GM21360 (cell line): ENCODE measurements around the gene TNFAIP2.

ENCODE experiments used
- ATAC-seq: cut with Tn5 transposase; IDR thresholded peaks from one replicate; pipeline ENCODE4 v1.9.1; 2021; ENCODE audit warnings: mild to moderate bottlenecking, moderate library complexity; ENCODE audit not compliant: unreplicated experiment

Gene TNFAIP2

DNA sequence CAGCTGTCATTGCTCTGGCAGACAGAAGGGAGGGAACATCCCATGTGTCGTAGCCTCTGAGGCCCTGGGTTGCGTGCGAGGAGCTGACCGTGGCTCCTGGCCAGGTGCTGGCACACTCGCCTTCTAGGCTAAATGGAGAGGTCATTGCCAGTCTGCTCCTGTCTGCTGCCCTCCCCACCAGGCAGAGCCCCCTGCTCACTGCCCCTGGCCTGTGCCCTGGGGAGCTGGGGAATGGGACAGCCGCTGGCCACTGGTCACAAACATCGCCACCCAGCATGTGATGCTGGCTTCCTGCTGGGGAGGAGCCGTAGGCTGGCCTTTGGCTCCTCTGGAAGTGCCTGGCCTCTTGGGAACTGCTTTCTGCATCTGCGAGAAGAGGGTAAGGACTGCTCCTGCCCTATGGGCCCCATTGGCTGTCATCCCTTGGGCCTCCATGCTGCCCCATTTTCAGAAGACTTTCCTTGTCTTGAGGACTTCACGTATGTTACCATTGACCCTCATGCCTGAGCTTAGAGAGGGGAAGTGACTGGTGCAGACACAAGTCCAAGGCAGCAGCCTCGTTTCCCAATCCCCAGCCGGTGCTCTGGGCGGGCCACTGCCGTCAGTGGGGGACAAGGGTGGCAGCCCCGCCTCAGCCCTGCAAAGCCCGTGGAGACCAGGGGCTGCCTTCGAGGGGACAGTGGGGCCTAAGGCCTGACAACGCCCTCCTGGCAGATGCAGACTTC is 2.0 kb upstream of the TNFAIP2 start:
- no peak for ATAC-seq

DNA sequence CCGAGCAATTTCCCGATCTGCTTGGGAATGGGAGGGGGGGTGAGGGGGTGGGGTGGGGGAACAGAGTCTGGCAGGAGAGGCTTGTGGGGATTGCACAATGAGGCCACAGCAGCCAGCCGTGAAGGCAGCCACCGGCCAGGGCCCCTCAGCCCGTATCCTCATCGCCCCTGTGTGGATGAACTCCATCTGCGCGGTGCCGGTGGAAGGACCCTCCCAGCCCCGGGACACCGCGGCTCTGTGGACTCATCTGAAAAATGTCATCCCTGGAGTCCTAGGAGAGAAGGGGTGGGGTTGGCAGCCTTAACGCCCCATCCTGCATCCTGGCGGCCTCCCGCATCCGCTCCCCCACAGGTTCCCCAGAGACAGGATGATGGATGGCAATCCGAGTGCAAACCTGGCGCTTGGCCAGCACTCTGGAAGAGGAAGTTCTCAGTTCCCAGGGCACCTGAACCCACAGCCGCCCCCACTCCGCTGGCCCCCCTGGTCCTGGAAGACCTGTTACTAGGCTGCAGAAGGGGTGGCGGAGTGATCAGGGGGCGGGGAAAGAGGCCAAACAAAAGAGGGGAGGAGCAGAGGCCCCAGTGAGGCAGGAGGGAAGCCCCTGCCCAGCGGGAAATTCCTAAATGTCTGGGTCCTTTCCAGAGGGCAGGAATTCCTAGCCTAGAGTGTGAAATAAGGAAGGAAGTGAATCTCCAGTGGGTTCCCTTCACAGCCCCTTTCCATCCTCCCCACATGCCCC is 1.2 kb upstream of the TNFAIP2 start:
- ATAC-seq: no peak

DNA sequence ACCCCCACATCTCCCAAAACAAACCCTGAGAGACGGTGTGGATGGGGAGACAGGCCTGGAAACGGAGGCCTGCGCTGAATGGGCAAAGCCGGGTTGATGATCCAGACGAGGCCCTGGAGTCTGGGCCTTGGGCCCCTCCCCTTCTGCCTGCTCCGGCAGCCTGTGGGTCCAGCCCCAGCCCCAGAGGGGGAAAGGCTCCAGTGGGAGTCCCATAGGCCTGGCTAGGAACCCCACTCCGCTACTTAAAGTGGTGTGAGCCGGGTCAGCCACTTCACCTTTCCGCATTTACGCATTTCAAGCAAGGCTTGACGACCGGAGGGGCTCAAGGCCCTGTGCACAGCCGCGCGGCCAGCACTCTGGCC is 695 bp upstream of the TNFAIP2 start:
- no peak for ATAC-seq

DNA sequence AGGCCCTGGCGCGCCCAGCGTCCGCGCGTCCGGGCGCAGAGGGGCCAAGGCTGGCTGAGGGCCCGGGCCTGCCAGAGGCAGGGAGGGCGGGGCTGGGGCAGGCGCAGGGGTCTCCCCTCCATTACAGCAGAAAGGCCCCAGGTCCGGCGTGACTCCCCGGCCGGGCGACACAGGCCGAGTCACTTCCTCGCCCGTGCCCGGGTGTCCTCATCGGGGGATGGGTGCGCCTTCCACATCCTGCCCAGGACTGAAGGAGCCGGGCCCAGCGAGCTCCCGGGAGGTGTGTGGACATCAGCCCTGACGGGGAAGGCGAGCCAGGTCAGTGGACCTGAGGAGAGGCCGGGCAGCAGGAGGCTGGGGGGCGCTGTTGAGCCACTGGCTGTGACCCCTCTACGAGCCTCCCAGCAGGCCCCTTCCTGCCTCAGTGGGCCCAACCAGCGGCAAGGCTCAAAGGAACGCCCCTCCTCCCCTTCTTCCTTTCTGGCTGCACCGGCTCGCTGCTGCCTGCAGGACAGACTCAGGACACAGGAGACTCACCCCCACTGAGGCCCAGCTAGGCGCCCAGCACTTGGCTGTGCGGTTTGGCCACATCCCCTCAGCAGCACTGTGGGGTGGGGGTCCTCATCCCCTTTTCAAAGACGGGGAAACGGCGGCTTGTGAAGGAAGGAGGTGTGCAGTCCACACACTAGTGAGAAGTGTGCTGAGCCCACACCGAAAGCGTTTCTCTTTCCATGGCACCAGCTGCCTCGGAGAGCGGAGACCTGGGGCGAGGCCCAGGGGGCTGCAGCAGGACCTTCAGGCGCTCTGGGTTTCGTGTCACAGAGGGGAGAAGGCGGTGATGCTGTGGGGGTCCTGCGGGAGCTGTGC is 606 bp downstream of the TNFAIP2 start:
- ATAC-seq: no peak

DNA sequence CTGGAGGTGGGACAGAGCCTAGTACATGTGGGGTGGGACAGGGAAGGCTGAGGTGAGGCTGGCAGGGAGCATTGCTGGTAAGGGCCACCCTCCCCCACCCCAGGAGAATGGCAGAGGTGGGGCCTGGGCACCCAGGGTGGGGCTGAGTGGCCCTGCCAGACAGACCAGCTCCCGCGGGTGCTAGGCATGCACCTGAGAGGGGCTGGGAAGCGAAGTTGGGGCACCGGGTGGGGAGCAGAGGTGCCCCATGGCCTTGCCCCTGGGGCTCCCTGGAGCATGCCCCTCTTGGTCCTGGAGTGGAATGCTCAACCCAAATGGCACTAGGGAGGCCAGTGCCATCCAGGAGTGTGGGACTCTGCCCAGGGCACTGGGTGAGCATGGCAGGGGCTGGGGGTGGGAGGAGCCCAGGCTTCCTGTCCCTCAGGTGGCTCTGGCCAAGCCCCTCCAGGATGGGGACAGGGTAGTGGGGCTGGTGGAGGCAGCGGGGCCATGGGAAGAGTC is 1.3 kb downstream of the TNFAIP2 start:
- no peak for ATAC-seq

DNA sequence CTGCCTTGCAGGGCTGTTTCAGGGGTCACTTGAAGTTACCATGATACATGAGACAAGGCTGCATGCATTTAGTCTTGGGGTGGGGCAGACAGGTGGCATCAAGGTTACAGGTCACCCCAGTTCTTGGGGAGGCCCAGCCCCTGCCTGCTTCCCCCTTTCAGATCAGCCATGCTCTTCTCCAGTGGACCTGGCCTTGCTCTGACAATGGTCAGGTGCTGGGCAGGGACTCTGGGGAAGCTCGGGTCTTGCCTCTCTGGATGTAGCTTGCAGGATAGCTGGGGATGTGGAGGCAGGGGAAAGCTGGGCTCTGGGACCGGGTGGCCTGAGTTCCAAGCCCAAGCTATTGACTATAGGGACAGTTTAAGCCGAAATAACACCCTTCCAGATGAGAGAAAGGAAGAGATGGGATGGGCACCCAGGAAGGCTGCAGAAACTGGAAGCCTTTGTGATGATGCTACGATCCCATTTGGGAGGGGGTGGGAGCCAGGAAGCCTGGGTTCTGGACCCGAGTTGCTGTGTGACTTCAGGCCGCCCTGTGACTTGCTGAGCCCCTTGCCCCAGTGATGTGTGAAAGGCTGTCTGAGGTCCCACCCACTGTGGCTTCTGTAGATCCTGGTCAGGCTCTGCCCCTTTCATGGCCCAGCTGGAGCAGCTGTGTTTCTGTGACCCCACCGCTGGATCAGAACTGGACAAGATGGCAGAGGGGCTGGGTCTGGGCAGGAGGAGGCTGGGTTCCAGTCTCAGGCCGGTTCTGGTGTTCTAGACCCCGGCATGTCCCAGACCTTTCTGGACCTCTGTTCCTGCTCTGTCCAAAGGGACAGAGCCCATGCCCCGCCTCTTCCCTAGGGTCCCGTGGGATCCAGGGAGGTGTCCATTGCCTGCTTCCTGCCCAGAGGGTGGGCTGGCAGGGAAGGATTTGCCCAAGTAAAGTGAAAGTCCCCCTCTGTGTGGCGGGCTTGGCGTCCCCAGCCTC is 2.1 kb downstream of the TNFAIP2 start:
- no peak for ATAC-seq

DNA sequence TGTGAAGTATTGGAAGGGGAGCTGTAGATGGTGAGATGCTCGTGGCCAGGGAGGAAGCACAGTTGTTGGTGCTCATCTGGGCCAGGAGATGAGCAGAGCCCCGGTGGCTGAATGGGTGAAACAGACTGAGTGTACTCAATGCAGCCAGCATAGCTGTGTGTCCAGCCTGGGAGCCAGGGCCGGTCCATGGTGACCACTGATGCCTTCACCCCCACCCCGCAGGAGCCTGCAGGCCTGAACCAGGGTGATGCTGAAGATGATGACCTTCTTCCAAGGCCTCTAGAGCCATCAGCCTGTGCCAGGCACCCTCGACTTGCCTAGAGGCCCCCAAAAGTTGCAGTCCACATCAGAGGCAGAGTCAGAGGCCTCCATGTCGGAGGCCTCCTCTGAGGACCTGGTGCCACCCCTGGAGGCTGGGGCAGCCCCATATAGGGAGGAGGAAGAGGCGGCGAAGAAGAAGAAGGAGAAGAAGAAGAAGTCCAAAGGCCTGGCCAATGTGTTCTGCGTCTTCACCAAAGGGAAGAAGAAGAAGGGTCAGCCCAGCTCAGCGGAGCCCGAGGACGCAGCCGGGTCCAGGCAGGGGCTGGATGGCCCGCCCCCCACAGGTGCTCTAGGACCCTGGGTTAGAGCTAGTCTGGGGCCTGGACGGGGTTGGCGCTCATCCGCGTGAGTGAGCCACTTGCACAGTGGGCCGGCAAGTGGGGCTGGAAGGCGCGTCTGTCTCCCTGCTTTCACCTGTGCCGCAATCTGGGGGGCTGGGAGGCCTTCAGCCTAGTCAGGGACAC is 3.0 kb downstream of the TNFAIP2 start:
- ATAC-seq: no peak

DNA sequence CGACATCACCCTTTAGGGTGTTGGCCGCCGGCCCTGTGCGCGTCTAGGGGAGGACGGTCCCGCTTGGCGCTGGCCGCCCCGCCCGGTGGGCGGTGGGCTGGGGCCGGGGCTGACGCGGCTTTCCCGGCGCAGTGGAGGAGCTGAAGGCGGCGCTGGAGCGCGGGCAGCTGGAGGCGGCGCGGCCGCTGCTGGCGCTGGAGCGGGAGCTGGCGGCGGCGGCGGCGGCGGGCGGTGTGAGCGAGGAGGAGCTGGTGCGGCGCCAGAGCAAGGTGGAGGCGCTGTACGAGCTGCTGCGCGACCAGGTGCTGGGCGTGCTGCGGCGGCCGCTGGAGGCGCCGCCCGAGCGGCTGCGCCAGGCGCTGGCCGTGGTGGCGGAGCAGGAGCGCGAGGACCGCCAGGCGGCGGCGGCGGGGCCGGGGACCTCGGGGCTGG is 3.6 kb downstream of the TNFAIP2 start:
- ATAC-seq: no peak

DNA sequence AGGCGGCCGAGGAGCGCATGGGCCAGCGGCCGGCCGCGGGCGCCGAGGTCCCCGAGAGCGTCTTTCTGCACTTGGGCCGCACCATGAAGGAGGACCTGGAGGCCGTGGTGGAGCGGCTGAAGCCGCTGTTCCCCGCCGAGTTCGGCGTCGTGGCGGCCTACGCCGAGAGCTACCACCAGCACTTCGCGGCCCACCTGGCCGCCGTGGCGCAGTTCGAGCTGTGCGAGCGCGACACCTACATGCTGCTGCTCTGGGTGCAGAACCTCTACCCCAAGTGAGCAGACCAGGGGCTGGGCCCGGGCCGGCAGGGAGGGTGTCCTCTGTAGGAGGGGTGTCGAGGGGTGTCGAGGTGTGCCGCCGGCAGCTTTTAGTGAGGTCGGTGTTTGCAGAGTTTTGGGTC is 4.1 kb downstream of the TNFAIP2 start:
- ATAC-seq: no peak

DNA sequence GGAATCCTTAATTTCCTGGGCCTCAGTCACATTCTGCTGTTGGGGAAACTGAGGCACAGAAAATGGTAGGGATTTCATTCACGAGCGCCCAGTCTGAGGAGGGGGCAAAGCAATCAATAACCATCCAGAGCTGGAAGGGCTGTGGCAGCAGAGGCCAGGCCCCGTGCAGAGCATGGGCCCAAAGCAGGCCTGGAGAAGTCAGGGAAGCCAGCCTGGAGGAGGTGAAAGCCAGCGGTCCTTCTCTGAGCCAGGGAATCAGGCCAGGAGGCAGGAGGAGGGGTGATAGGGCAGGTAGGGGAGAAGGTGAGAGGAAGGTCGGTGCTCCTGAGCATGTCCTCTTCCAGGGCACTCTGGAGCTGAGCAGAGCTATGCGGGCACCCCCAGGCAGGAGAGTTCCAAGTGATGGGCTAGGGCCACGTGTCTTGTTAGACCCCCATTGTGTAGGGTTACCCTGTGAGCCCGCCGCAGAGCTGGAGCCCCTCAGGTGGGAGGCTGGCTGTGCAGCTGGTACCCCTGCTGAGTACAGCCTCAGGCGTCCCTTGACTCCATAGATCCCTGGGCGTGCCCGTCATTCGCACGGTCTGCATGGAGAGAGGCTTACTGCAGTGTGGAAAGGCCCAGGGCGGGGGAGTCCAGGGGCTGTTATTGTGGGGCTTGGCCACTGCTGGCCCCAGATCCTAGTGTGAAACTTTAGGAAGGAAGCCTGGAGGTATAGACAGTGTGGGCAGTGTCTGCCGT is 4.8 kb downstream of the TNFAIP2 start:
- ATAC-seq: no peak

DNA sequence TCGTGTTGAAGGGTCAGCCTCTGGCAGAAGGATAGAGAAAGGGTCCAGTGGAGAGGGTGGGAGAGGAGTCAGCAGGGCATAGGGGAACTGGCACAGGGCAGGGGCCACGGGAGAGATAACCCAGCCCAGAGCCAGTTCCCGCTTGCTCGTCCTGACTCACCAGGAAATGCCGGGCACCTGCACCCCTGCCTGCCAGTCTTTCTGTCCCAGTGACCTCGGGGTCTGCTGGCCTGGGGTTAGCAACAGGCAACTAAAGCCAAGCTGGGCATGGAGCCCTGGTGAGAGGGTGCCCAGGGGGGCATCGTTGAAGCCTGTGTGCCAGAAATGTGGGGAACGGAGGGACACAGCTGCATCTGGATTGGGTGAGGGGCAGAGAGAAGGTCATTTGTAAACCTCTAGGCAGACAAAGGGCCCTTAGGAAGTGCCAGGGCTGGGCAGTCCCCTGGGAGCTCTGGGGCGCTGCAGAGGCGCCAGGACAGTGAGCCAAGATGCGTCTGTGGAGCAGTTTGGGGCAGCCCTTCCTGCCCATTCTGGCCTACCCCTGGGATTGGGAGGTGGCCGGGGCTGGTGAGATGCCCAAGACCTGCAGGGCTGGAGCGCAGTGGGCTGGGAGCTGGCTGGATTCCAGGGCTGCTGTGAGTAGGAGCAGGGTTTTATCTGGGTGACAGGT is 5.5 kb downstream of the TNFAIP2 start:
- no peak for ATAC-seq

DNA sequence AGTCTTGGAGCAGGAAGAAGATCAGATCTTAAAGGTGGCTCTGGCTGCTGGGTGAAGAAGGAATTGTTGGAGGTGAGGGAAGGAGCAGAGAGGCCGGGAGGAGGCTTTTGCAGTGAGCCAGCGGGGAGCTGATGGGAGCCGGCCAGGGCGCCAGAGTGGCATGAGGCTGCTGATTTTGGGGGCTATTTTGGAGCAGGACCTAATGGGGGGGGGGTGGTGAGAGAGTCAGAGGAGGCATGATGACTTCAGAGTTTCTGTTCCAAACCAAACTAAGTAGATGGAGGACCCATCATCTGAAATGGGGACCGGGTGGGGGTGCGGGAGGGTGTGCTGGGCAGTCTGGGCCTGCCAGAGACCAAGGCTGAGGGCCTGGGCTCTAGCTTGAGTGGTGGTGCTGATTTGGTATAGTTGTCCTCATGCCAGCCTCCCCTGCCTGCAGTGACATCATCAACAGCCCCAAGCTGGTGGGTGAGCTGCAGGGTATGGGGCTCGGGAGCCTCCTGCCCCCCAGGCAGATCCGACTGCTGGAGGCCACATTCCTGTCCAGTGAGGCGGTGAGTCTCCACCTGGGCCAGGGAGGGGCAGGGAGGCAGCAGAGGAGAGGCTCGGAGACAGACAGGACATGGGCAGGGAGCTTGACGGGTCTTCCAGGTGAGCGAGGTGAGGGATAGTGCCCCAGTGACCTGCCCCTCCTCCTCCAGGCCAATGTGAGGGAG is 6.2 kb downstream of the TNFAIP2 start:
- ATAC-seq: no peak

DNA sequence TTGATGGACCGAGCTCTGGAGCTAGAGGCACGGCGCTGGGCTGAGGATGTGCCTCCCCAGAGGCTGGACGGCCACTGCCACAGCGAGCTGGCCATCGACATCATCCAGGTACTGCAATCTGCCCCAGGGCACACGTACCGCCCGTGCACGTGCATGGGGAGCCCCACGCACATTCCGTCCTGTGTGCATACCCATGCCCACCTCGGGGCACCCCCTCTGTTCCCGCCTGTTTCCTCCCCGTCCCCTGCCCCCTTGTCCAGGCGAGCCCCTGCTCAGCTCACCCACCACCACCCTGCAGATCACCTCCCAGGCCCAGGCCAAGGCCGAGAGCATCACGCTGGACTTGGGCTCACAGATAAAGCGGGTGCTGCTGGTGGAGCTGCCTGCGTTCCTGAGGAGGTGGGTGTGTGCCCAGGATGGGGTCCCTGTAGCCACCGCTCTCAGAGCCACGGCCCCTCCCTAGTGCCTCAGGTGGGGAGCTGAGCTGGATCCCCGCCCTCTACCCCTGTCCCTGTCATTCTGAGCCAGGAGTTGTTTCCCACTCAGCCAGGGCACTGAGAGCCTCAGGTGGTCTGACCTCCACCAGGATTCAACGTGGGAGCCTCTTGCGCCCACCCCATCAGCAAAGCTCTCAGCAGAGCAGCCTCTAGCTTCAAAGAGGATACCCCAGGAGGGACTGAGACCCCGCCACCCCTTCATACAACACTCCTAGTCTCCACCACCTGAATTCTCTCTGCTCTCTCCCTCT is 6.9 kb downstream of the TNFAIP2 start:
- ATAC-seq: no peak

DNA sequence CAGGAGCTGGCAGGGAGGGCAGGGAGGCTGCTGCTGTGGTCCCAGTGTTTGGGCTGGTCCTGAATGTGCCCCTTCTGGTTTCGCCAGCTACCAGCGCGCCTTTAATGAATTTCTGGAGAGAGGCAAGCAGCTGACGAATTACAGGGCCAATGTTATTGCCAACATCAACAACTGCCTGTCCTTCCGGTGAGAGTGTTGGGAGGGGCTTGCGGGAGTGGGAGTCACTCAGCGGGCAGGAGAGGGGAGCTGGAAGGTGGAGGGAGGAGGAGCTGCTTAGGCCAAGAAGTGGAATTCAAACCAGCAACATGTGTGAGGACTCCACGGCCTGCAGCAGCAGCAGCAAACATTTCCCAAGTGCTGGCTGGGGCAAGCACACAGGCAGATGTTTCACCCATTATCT is 7.7 kb downstream of the TNFAIP2 start:
- ATAC-seq: no peak

DNA sequence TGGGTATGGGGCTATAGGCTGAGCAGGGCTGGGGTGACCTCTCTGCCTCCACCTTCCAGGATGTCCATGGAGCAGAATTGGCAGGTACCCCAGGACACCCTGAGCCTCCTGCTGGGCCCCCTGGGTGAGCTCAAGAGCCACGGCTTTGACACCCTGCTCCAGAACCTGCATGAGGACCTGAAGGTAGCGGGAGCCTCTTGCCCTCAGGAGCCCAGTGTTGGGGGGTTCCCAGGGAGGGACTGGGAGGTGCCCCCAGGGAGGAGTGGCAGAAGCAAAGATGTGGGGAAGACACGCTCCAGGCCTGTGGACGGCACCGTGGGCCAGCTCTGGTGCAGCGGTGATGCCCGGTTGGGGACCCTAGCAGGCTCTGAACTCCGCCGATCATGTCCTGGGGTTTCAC is 8.3 kb downstream of the TNFAIP2 start:
- no peak for ATAC-seq

DNA sequence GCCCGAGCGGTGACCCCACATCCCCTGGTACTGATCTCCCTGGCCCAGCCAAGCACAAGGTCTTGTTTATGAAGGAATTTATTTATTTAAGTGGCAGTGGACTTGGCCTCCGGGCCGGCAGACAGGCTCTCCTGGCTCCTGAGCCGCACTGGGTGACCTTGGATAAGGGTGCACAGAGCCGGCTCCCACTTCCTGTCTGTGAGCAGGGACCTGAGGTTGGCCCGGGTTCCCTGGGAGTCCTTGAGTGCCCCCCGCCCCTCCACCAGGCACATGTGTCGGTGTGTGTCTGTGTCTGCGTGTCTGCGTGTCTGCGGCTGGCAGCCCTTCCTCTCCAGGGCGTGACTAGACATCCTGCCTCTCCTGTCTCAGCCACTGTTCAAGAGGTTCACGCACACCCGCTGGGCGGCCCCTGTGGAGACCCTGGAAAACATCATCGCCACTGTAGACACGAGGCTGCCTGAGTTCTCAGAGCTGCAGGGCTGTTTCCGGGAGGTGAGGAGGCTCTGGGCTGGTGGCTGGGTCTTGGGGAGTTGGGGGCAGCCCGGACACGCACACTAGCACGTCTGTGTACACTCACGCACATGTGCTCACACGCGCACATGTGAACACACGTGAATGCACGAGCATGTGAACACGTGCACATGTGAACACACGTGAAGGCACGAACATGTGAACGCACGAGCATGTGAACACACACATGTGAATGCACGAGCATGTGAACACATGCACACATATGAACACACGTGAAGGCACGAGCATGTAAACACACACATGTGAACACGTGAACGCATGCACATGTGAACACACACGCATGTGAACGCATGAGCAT is 9.3 kb downstream of the TNFAIP2 start:
- ATAC-seq: no peak
